Progenitor cell of endocrine pancreas (in vitro differentiated cells): Measurements from ENCODE around the gene WDR88. TPM values are rescaled to one million over a fixed set of nuclear protein-coding genes. Genes with fewer than 3 reads are reported as not detected.

ENCODE experiments used
- DNase-seq: peaks from one replicate; pipeline ENCODE4 v3.0.0; 2021; ENCODE audit warnings: low spot score; ENCODE audit not compliant: unreplicated experiment
- H3K27ac Mint-ChIP-seq: 2 replicates; pipeline ENCODE4 v1.8.0; 2021; ENCODE audit warnings: mild to moderate bottlenecking, moderate library complexity, mixed read lengths
- H3K27me3 Mint-ChIP-seq: 2 replicates; pipeline ENCODE4 v1.8.0; 2021; ENCODE audit warnings: mixed read lengths
- H3K36me3 Mint-ChIP-seq: 2 replicates; pipeline ENCODE4 v1.8.0; 2022; ENCODE audit warnings: mixed read lengths; ENCODE audit not compliant: insufficient read depth
- H3K4me1 Mint-ChIP-seq: 2 replicates; pipeline ENCODE4 v1.8.0; 2021; ENCODE audit warnings: low read depth, mixed read lengths
- H3K4me3 Mint-ChIP-seq: 2 replicates; pipeline ENCODE4 v1.8.0; 2021; ENCODE audit warnings: low read depth, mild to moderate bottlenecking, moderate library complexity, mixed read lengths
- H3K9me3 Mint-ChIP-seq: 2 replicates; pipeline ENCODE4 v1.8.0; 2021; ENCODE audit warnings: low read depth, mixed read lengths
- CTCF ChIP-seq: fragments of 200-600 bp; sonication (generic); IDR thresholded peaks from one replicate; pipeline ENCODE4 v1.5.0; 2021; ENCODE audit warnings: antibody characterized with exemption, mild to moderate bottlenecking; ENCODE audit not compliant: unreplicated experiment
- total RNA-seq: library from RNA; stranded (reverse); gene quantifications from 2 replicates; pipeline ENCODE4 v1.2.1, GENCODE V29; 2021

Gene WDR88
- total RNA-seq, 1 donor from 2014 or later: not detected

GRCh38 chr19:33156334-33156733, 24.4 kb downstream of the WDR88 start:
- no peak for TF ChIP-seq CTCF

DNA sequence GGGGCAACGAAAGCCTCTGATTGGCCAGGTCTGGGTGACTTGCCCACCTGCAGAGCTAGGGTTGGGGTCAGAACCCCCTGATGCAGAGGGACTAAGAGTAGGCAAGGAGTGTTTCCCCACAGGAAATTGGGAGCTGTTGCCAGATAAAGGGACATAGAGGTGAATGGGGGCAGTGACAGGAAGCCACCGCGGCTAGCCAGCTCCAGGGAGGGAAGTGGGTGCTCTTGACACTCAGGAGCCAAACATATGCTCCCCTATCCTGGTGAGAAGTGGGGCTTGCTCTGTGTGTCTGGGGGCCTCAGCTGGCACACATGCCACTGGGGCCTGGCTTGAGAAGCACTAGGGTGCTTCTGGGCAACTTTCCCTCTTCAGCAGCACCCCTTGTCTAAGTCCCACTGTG, 26.0 kb downstream of the WDR88 start:
- no peak for TF ChIP-seq CTCF
- no peak overlapping the region for H3K27ac Mint-ChIP-seq
- no peaks in the 10 kb centered on the region for H3K4me1 Mint-ChIP-seq
- no peak for DNase-seq
- H3K9me3 Mint-ChIP-seq: no peaks in the 10 kb centered on the region
- peaks cover 3% of the 10 kb centered on the region for H3K27me3 Mint-ChIP-seq
- H3K4me3 Mint-ChIP-seq: no peak overlapping the region
- peaks cover 4% of the 10 kb centered on the region for H3K36me3 Mint-ChIP-seq

More at GRCh38 chr19:33156334-33156733, 24.4 kb downstream of the WDR88 start:
- Mint-ChIP-seq H3K27ac (no peak overlapping the region), H3K27me3 (peaks cover 3% of the 10 kb centered on the region), H3K9me3 (no peaks in the 10 kb centered on the region), H3K4me1 (no peaks in the 10 kb centered on the region), H3K36me3 (peaks cover 4% of the 10 kb centered on the region), H3K4me3 (no peak overlapping the region)
- DNase-seq: no peak

DNA sequence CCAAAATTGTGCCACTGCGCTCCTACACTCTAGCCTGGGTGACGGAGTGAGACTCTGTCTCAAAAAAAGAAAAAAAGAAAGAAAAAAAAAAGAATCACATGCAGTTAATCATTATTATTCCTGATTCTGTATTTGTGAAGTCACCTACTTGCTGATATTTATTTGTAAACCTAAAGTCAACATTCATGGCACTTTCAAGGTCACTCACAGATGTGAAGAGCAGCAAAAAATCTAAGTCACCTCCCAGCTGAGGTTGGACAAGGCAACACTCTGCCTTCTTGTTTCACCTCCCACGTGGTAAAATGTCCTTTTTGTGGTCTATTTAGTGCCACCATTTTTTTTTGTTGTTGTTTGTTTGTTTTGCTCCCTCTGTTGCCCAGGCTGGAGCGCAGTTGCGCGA, 26.5 kb downstream of the WDR88 start:
- no peaks in the 10 kb centered on the region for H3K9me3 Mint-ChIP-seq
- peaks cover 4% of the 10 kb centered on the region for H3K36me3 Mint-ChIP-seq
- TF ChIP-seq CTCF: no peak
- peaks cover 3% of the 10 kb centered on the region for H3K27me3 Mint-ChIP-seq
- DNase-seq: no peak
- no peaks in the 10 kb centered on the region for H3K4me1 Mint-ChIP-seq
- no peak overlapping the region for H3K4me3 Mint-ChIP-seq
- H3K27ac Mint-ChIP-seq: no peak overlapping the region

GRCh38 chr19:33159149-33159548, 27.2 kb downstream of the WDR88 start:
- no peak for TF ChIP-seq CTCF
- H3K9me3 Mint-ChIP-seq: no peaks in the 10 kb centered on the region
- no peaks in the 10 kb centered on the region for H3K4me1 Mint-ChIP-seq
- no peak overlapping the region for H3K4me3 Mint-ChIP-seq
- no peak for DNase-seq
- H3K36me3 Mint-ChIP-seq: peaks cover 5% of the 10 kb centered on the region
- no peak overlapping the region for H3K27ac Mint-ChIP-seq
- peaks cover 3% of the 10 kb centered on the region for H3K27me3 Mint-ChIP-seq

DNA sequence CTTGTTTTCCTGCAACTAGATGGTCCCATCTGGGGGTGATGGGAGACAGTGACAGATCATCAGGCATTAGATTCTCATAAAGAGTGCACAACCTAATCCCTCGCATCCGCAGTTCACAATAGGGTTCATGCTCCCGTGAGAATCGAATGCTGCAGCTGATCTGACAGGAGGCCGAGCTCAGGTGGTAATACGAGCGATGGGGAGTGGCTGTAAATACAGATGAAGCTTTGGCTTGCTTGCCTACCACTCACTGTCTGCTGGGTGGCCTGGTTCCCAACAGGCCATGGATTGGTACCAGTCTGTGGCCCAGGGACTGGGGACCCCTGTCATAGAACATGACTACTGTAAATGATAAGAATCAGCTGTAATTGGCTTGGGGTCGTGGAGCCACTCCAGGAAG, 28.0 kb downstream of the WDR88 start:
- no peaks in the 10 kb centered on the region for H3K27me3 Mint-ChIP-seq
- no peaks in the 10 kb centered on the region for H3K9me3 Mint-ChIP-seq
- no peaks in the 10 kb centered on the region for H3K4me1 Mint-ChIP-seq
- TF ChIP-seq CTCF: no peak
- H3K36me3 Mint-ChIP-seq: peaks cover 7% of the 10 kb centered on the region
- DNase-seq: no peak
- no peak overlapping the region for H3K4me3 Mint-ChIP-seq
- H3K27ac Mint-ChIP-seq: no peak overlapping the region

DNA sequence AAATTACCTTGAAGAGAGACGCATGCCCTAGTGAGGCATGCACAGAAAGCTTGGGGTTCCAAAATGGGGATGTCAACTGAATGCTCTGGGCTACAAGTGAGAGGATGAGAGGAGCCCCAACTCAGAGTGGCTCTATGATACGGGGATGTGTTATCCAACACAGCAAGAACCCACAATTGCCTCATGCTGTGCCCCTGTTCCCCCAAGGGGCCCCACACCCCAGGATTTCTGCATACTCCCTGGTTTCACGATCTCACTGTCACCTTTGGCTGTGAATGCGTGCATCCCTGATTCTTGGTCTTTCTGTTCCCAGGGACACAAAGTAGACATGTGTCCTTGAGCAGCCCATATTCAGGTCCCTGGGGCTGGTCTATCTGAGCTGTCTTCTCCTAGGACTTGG, 29.3 kb downstream of the WDR88 start:
- Mint-ChIP-seq H3K9me3 (no peaks in the 10 kb centered on the region), H3K27ac (no peak overlapping the region), H3K27me3 (no peaks in the 10 kb centered on the region), H3K4me3 (no peak overlapping the region), H3K36me3 (peaks cover 7% of the 10 kb centered on the region), H3K4me1 (no peaks in the 10 kb centered on the region)
- TF ChIP-seq CTCF: no peak
- no peak for DNase-seq
